Epithelial cell of proximal tubule (primary cell): ENCODE results near the gene PMAIP1. TPM values are rescaled to one million over a fixed set of nuclear protein-coding genes. Genes with fewer than 3 reads are reported as not detected.

Experiments
- DNase-seq: peaks from one replicate; pipeline ENCODE4 v3.0.0-alpha.2; 2011; ENCODE audit warnings: low read depth
- H3K4me3 ChIP-seq: 2 replicates; pipeline ENCODE4 v1.5.1; 2011; ENCODE audit warnings: low read depth, mild to moderate bottlenecking, low read length
- total RNA-seq: library from RNA; depleted of rRNA; stranded (reverse); fragments of >200 nt; gene quantifications from 2 replicates; pipeline ENCODE4 v1.2.3, GENCODE V29; 2015
- TF ChIP-seq, protein P1 (sequence below): conservative IDR thresholded peaks from 2 replicates; pipeline ENCODE4 v1.5.1; 2012; ENCODE audit warnings: low read depth, mild to moderate bottlenecking, low read length

Gene PMAIP1
- total RNA-seq, 1 donor from 2014 or later, result 82.6 TPM

DNA sequence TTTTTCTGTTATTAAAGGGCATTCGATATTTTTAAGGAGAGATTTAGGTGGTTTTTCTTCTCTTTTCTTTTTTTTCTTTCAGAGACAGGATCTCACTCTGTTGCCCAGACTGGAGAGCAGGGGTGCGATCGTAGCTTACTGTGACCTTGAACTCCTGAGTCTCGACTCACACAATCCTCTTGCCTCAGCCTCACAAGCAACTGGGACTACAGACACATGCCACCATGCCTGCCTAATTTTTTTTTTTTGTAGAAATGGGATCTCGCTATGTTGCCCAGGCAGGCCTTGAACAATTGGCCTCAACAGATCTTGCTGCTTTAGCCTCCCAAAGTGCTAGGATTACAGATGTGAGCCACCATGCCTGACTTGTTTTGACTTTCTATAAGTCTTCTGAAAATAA, 26.3 kb downstream of the PMAIP1 start:
- DNase-seq, result no peak

DNA sequence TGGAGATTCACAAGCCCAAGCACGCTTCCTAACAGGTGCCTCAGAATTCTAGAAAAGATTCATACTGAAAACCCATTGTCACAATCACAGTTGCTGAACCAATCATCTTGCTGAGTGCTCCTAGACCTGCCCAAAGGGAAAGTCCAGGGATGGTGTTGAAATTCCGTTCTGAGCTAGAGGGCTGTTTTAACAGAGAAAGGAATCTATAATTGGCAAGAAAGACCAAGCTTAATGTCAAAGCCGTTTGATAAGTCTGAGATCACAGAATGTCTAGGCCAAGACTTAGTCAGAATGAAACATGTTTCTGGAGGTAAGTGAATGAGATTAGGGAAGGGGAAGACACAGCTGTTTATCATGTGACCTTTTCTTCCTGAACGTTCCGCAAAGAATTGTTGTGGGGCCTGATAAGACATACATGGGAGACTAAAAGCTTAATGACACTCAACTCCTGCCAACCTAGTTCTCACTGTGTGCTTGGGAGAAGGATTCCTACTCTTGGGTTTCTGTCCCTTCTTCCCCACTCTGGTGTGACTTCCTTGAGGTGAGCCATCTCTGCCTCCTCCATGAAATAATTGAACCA, 27.5 kb downstream of the PMAIP1 start:
- H3K4me3 ChIP-seq, result no peak overlapping the region
- DNase-seq, result no peak
- TF ChIP-seq, protein P1, sequence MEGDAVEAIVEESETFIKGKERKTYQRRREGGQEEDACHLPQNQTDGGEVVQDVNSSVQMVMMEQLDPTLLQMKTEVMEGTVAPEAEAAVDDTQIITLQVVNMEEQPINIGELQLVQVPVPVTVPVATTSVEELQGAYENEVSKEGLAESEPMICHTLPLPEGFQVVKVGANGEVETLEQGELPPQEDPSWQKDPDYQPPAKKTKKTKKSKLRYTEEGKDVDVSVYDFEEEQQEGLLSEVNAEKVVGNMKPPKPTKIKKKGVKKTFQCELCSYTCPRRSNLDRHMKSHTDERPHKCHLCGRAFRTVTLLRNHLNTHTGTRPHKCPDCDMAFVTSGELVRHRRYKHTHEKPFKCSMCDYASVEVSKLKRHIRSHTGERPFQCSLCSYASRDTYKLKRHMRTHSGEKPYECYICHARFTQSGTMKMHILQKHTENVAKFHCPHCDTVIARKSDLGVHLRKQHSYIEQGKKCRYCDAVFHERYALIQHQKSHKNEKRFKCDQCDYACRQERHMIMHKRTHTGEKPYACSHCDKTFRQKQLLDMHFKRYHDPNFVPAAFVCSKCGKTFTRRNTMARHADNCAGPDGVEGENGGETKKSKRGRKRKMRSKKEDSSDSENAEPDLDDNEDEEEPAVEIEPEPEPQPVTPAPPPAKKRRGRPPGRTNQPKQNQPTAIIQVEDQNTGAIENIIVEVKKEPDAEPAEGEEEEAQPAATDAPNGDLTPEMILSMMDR, result no peak

More for the DNA sequence above, 26.3 kb downstream of the PMAIP1 start:
- H3K4me3 ChIP-seq, result no peak overlapping the region
- TF ChIP-seq, protein P1, result no peak

DNA sequence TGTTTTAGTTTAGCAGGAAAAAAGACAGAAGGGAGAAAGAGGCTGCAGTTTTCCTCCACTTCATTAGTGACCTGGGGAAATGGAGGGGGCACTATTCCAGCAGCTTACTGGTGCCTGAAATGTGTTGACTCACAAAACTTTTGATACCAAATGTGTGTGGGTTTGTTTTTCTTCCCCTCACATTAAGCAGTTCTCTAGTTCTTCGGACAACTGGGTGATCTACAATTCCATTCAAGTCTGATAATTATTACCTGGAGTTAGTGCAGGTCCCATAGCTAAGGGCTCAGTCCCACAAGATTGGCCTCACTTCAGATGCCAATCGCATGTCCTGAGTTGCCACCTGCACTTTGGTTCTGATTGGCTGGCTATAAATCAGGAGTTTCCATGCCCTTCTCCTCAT, 28.4 kb downstream of the PMAIP1 start:
- H3K4me3 ChIP-seq, result no peak overlapping the region
- DNase-seq, result no peak
- TF ChIP-seq, protein P1, result no peak

DNA sequence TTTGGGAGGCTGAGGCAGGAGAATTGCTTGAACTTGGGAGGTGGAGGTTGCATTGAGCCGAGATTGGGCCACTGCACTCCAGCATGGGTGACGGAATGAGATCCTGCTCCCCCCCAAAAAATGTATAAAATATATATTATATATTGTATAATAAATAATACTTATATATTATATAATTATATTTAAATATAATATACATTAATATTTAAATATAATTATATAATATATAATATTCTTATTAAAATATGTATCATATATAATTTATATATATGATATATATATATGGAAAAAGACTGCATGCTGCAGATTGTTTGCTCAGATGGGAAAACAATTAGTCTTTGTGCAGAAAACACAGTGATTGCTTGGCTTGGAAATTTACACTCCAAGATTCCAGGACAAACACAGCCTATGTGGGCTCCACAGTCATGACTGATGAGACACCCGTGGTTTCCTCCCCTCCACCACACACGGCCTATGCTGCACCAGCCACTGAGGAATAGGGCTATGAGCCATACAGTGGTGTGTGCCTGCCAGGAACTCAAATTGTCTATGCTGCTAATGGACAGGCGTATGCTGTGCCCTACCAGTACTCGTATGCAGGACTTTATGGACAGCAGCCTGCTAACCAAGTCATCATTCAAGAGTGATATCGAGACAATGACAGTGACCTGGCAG, 30.0 kb downstream of the PMAIP1 start:
- H3K4me3 ChIP-seq, result no peak overlapping the region
- TF ChIP-seq, protein P1, result no peak
- no peak for DNase-seq

DNA sequence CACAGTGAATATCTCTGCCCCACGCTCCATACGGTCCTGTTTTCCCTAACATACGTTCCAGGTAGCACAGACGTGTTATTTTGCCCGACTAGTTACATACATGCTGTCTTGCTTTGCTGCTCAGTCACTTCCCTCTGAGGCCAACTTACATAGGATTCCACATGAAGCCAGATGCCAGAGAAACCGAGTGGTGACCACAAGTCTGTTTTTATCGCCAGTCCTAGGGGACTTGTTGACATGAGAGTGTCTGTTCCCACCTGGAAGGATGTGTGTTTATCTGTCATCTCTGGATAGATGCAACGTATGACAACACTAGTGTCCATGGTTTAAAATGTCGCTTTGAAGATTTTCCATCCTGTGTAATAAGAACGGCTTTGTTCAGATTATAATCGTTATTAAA, 32.6 kb downstream of the PMAIP1 start:
- TF ChIP-seq, protein P1, result no peak
- DNase-seq, result no peak
- no peak overlapping the region for H3K4me3 ChIP-seq

DNA sequence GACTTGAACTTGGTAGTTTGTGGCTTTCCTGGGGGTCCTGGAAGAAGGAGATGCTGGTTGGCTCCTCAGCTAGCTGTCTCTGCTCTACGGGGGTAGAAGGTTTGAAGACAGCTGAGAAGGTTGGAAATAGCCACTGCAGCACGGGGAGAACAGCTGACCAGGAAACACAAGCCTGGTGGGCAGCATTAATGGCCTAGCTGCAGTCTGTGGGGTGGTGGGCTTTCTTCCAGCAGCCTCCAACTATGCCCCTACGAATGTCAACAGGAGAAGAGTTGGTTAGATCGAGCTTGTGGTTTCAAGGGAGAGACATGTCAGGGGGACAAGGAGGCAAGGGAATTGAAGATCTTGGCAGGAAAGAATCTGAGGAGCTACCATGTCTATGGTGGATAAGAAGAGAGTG, 38.9 kb downstream of the PMAIP1 start:
- TF ChIP-seq, protein P1, result no peak
- H3K4me3 ChIP-seq, result no peak overlapping the region
- DNase-seq, result no peak

DNA sequence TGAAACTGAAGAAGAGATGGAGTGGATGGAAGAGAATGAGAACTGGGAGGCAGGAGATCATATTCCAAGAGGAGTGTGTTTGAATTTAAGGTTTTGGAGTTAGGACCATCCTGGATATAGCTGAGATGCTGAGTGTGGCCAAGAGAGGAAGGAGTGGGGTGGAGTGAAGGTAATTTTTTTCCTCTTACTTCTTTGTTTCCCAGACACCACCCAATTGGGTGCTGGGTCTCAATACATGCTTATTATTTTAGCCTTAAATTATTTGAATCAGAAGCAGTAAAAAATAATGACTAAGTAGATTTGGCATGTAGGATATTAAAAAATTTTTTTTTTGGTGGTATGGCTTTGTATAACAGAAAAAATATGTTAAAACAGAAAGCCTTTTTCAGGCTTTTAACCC, 39.3 kb downstream of the PMAIP1 start:
- TF ChIP-seq, protein P1, result no peak
- no peak overlapping the region for H3K4me3 ChIP-seq
- no peak for DNase-seq
